ENCODE data around the gene MVB12B.

The MVB12B gene

DNA sequence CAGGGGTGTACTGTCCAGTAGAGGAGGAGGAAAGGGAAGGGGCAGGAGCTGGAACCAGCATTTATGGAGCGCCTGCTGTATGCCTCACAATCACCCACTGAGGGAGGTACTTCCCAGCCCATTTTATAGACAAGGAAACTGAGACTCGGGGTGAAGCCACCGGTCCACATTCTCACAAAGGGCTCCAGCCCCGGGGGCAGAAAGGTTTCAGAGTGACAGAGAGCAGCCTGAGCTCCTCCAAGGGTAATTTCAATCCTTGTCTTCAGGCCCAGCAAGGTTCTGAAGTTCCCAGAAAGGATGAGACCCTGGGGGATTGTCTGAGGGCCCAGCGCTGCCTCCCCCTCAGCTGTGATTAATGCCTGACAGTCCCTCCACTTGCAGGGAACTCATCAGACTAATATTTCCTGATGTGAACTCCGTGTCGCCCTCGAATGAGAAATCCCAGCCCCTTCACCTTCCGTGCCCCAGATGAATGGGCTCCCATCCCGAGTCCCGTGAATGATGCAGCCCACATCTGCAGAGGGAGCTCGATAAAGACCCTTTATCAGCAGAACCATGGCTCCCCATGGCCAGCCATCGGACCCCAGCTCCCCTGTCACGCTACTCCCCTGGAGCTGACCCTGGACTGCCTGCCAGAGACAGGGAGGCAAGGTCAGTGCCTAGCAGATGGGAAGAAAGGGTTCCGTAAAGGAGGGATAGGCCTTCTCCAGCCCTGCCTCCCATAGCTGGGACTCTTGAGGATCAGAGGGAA, 32.1 kb upstream of the MVB12B start:
- Histone ChIP-seq H3K4me1 (ENCODE audit: control insufficient read depth in 1 of 2, insufficient read depth in 2 of 2, low read length in 2 of 2) (no peaks in the 10 kb centered on the region), H3K9me3 (ENCODE audit: insufficient read depth, low read depth, low read length) (peaks cover 7% of the 10 kb centered on the region), H3K4me2 (ENCODE audit: low read length) (no peak overlapping the region), H3K14ac (ENCODE audit: low read length) (no peak overlapping the region), H2BK12ac (ENCODE audit: low read length) (no peak overlapping the region), H3K18ac (ENCODE audit: low read length) (no peak overlapping the region), H3K27ac (ENCODE audit: low read depth, low read length) (no peak overlapping the region), H2BK5ac (ENCODE audit: low read depth, low read length, poor library complexity) (no peak overlapping the region), H3K9ac (ENCODE audit: low read length) (no peak overlapping the region), H4K12ac (ENCODE audit: low read depth, low read length) (no peak overlapping the region), H2AK5ac (ENCODE audit: low read length) (no peak overlapping the region), H3K79me2 (ENCODE audit: control insufficient read depth, insufficient read depth, low read length, poor library complexity) (no peaks in the 10 kb centered on the region), H3K4ac (ENCODE audit: low read depth, low read length) (no peak overlapping the region), H2AFZ (ENCODE audit: insufficient read depth, low read length, poor library complexity) (no peak overlapping the region), H2BK120ac (ENCODE audit: insufficient read depth, low read length, poor library complexity) (no peak overlapping the region), H3K36me3 (ENCODE audit: control insufficient read depth in 1 of 2, insufficient read depth in 2 of 2, low read length in 2 of 2) (no peaks in the 10 kb centered on the region), H3K4me3 (ENCODE audit: low read depth, low read length) (no peak overlapping the region), H3K79me1 (ENCODE audit: low read length) (no peaks in the 10 kb centered on the region), H3K23ac (ENCODE audit: low read length) (no peak overlapping the region), H4K91ac (ENCODE audit: low read depth, low read length) (no peak overlapping the region), H3K27me3 (ENCODE audit: insufficient read depth, low read length) (no peaks in the 10 kb centered on the region), H4K8ac (ENCODE audit: low read depth, low read length) (no peak overlapping the region)
- no peak for DNase-seq
- no CpG with 5 or more reads among the region's 15 CpGs for whole genome bisulfite sequencing (ENCODE audit: extremely low coverage, insufficient coverage, insufficient read length)

DNA sequence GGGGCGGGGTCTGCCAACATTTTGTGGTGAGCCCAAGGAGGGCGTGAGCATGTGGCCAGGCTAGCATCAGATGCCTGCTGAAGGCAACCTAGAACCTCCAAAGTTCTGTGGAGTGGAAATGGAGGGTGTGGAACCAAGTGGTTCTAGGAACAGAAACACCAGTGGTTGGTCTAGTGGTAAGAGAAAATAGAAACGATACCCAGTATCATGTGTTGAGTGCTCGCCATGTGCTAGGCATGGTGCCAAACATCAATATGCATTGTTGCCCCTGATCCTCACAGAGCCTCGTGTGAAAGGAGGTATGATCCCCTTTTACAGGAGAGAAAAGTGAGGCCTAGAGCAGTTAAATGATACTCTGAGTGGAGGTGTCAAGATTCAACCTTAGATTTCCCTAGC, 31.5 kb upstream of the MVB12B start:
- no peak overlapping the region for H3K4me2 ChIP-seq (ENCODE audit: low read length)
- DNase-seq = no peak
- H3K23ac ChIP-seq (ENCODE audit: low read length) = no peak overlapping the region
- H2BK5ac ChIP-seq (ENCODE audit: low read depth, low read length, poor library complexity) = no peak overlapping the region
- no peaks in the 10 kb centered on the region for H3K36me3 ChIP-seq (ENCODE audit: control insufficient read depth in 1 of 2, insufficient read depth in 2 of 2, low read length in 2 of 2)
- H3K27ac ChIP-seq (ENCODE audit: low read depth, low read length) = no peak overlapping the region
- H3K27me3 ChIP-seq (ENCODE audit: insufficient read depth, low read length) = no peaks in the 10 kb centered on the region
- H4K12ac ChIP-seq (ENCODE audit: low read depth, low read length) = no peak overlapping the region
- no peak overlapping the region for H2BK120ac ChIP-seq (ENCODE audit: insufficient read depth, low read length, poor library complexity)
- no peaks in the 10 kb centered on the region for H3K79me2 ChIP-seq (ENCODE audit: control insufficient read depth, insufficient read depth, low read length, poor library complexity)
- no peak overlapping the region for H4K91ac ChIP-seq (ENCODE audit: low read depth, low read length)
- no peak overlapping the region for H2AFZ ChIP-seq (ENCODE audit: insufficient read depth, low read length, poor library complexity)
- H3K9me3 ChIP-seq (ENCODE audit: insufficient read depth, low read depth, low read length) = peaks cover 7% of the 10 kb centered on the region
- H3K18ac ChIP-seq (ENCODE audit: low read length) = no peak overlapping the region
- H3K4ac ChIP-seq (ENCODE audit: low read depth, low read length) = no peak overlapping the region
- H3K79me1 ChIP-seq (ENCODE audit: low read length) = no peaks in the 10 kb centered on the region
- H3K4me1 ChIP-seq (ENCODE audit: control insufficient read depth in 1 of 2, insufficient read depth in 2 of 2, low read length in 2 of 2) = no peaks in the 10 kb centered on the region
- H3K14ac ChIP-seq (ENCODE audit: low read length) = no peak overlapping the region
- no peak overlapping the region for H4K8ac ChIP-seq (ENCODE audit: low read depth, low read length)
- no peak overlapping the region for H3K9ac ChIP-seq (ENCODE audit: low read length)
- H2BK12ac ChIP-seq (ENCODE audit: low read length) = no peak overlapping the region
- WGBS (ENCODE audit: extremely low coverage, insufficient coverage, insufficient read length) = no CpG with 5 or more reads among the region's 5 CpGs
- H2AK5ac ChIP-seq (ENCODE audit: low read length) = no peak overlapping the region
- H3K4me3 ChIP-seq (ENCODE audit: low read depth, low read length) = no peak overlapping the region

DNA sequence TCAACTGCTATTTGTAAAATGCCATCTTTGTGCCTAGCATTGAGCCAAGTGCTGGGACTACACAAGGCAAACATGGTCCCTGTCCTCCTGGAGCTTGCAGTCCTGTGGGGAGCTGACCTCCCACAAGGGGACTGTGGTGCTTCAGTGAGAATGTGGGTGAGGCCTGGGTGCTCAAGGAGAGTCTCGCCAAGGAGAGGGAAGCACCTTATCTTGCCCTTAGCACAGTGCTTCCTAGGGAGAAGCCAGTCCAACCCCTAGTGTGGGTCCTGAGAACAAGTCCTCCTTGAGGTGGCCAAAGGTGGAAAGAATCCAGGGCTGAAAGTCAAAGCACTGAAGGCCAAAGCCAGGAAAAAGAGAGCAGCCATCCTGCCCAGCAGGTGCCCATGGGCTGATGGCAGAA, 31.1 kb upstream of the MVB12B start:
- no CpG with 5 or more reads among the region's 1 CpG for WGBS (ENCODE audit: extremely low coverage, insufficient coverage, insufficient read length)
- H3K27me3 ChIP-seq (ENCODE audit: insufficient read depth, low read length) = no peaks in the 10 kb centered on the region

DNA sequence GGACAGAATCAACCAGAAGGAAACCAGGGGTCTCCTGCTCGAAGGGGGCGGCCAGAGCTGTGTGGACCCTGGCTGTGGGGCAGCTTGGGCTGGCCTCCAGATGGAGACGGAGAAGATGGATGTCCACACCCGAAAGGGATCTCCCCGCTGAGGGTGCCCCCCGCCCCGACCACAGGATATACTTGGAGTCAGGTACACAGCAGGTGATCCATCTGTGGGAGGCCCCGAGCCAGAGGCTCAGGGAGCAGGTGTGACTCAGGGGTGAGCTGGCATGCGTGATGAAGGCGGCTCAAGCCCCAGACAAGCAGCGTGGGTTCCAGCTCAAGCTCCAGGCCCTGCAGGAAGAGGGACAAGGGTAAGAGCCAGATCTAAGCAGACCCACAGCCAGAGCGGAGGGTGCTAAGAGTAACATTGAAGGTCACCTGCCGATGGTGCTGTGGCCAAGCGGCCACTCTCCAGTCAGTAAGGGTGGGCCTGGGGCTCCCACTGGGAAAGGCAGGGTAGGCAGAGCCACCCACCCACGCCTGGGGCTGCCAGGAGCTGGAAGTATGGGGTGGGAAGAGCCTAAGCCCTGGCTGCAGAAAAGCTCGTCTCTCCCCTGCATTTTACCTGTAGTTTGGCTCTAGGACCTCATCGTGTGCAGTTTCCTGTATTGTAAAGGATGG, 30.6 kb upstream of the MVB12B start:
- no peaks in the 10 kb centered on the region for H3K79me2 ChIP-seq (ENCODE audit: control insufficient read depth, insufficient read depth, low read length, poor library complexity)
- no peaks in the 10 kb centered on the region for H3K27me3 ChIP-seq (ENCODE audit: insufficient read depth, low read length)
- DNase-seq = no peak
- no peaks in the 10 kb centered on the region for H3K79me1 ChIP-seq (ENCODE audit: low read length)
- H3K9ac ChIP-seq (ENCODE audit: low read length) = no peak overlapping the region
- H3K36me3 ChIP-seq (ENCODE audit: control insufficient read depth in 1 of 2, insufficient read depth in 2 of 2, low read length in 2 of 2) = no peaks in the 10 kb centered on the region
- H3K4me1 ChIP-seq (ENCODE audit: control insufficient read depth in 1 of 2, insufficient read depth in 2 of 2, low read length in 2 of 2) = no peaks in the 10 kb centered on the region
- no peak overlapping the region for H2BK5ac ChIP-seq (ENCODE audit: low read depth, low read length, poor library complexity)
- H3K9me3 ChIP-seq (ENCODE audit: insufficient read depth, low read depth, low read length) = peaks cover 7% of the 10 kb centered on the region
- no peak overlapping the region for H4K12ac ChIP-seq (ENCODE audit: low read depth, low read length)
- no peak overlapping the region for H3K23ac ChIP-seq (ENCODE audit: low read length)
- H3K4me3 ChIP-seq (ENCODE audit: low read depth, low read length) = no peak overlapping the region
- no peak overlapping the region for H2AK5ac ChIP-seq (ENCODE audit: low read length)
- H4K91ac ChIP-seq (ENCODE audit: low read depth, low read length) = no peak overlapping the region
- WGBS (ENCODE audit: extremely low coverage, insufficient coverage, insufficient read length) = no CpG with 5 or more reads among the region's 17 CpGs
- no peak overlapping the region for H4K8ac ChIP-seq (ENCODE audit: low read depth, low read length)
- no peak overlapping the region for H2BK120ac ChIP-seq (ENCODE audit: insufficient read depth, low read length, poor library complexity)
- H3K4me2 ChIP-seq (ENCODE audit: low read length) = no peak overlapping the region
- H2BK12ac ChIP-seq (ENCODE audit: low read length) = no peak overlapping the region
- no peak overlapping the region for H2AFZ ChIP-seq (ENCODE audit: insufficient read depth, low read length, poor library complexity)
- H3K18ac ChIP-seq (ENCODE audit: low read length) = no peak overlapping the region
- no peak overlapping the region for H3K4ac ChIP-seq (ENCODE audit: low read depth, low read length)
- no peak overlapping the region for H3K14ac ChIP-seq (ENCODE audit: low read length)
- H3K27ac ChIP-seq (ENCODE audit: low read depth, low read length) = no peak overlapping the region

More for the DNA sequence above, 31.1 kb upstream of the MVB12B start:
- H3K4ac ChIP-seq (ENCODE audit: low read depth, low read length) = no peak overlapping the region
- no peak overlapping the region for H3K14ac ChIP-seq (ENCODE audit: low read length)
- H3K79me2 ChIP-seq (ENCODE audit: control insufficient read depth, insufficient read depth, low read length, poor library complexity) = no peaks in the 10 kb centered on the region
- H3K27ac ChIP-seq (ENCODE audit: low read depth, low read length) = no peak overlapping the region
- H2BK5ac ChIP-seq (ENCODE audit: low read depth, low read length, poor library complexity) = no peak overlapping the region
- no peak overlapping the region for H3K23ac ChIP-seq (ENCODE audit: low read length)
- H4K12ac ChIP-seq (ENCODE audit: low read depth, low read length) = no peak overlapping the region
- no peak overlapping the region for H4K8ac ChIP-seq (ENCODE audit: low read depth, low read length)
- no peak overlapping the region for H2AFZ ChIP-seq (ENCODE audit: insufficient read depth, low read length, poor library complexity)
- peaks cover 7% of the 10 kb centered on the region for H3K9me3 ChIP-seq (ENCODE audit: insufficient read depth, low read depth, low read length)
- no peak overlapping the region for H3K4me3 ChIP-seq (ENCODE audit: low read depth, low read length)
- no peak overlapping the region for H3K18ac ChIP-seq (ENCODE audit: low read length)
- H4K91ac ChIP-seq (ENCODE audit: low read depth, low read length) = no peak overlapping the region
- no peaks in the 10 kb centered on the region for H3K36me3 ChIP-seq (ENCODE audit: control insufficient read depth in 1 of 2, insufficient read depth in 2 of 2, low read length in 2 of 2)
- H2BK120ac ChIP-seq (ENCODE audit: insufficient read depth, low read length, poor library complexity) = no peak overlapping the region
- H2BK12ac ChIP-seq (ENCODE audit: low read length) = no peak overlapping the region
- no peak overlapping the region for H3K4me2 ChIP-seq (ENCODE audit: low read length)
- no peak overlapping the region for H3K9ac ChIP-seq (ENCODE audit: low read length)
- no peak for DNase-seq
- H2AK5ac ChIP-seq (ENCODE audit: low read length) = no peak overlapping the region
- H3K79me1 ChIP-seq (ENCODE audit: low read length) = no peaks in the 10 kb centered on the region
- no peaks in the 10 kb centered on the region for H3K4me1 ChIP-seq (ENCODE audit: control insufficient read depth in 1 of 2, insufficient read depth in 2 of 2, low read length in 2 of 2)
